Glomerular visceral epithelial cell (primary cell): Measurements from ENCODE around the gene SRPRB.

Source experiments
- DNase-seq: peaks from one replicate; pipeline ENCODE4 v3.0.0-alpha.2; 2016; ENCODE audit errors: extremely low spot score

Gene SRPRB

DNA sequence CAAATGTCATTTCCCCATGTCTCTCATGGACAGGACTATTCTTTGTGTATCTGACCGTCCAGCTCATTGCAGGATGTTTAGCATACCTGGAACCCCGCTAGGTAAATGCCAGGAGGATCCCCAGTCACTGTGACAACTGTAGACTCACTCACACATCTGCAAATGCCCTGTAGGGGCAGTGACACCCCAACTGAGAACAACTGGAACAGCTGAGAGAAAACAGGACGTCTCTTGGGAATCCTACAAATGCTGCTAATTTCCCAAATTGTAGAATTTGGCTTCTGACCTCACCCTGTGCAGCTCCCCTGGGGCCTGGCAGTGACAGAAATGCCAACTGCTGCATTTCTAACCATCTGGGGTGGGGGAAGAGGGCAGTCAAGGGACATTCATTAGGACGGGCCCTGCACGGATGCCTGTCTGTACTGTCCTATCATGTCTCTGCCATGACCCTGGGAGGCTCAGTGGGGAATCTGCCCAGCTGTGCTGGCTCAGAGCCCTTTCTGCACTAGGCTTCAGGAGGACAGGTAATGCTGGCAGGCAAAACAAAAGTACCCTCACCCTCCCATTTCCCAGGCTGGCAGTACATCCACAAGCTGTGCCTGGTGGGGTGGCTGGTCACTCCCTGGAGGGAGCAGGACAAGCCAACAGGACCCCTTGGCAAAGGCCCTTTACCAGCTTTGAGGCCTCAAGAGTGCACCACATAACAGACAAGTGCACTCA is 59.7 kb downstream of the SRPRB start:
- no peak for DNase-seq

DNA sequence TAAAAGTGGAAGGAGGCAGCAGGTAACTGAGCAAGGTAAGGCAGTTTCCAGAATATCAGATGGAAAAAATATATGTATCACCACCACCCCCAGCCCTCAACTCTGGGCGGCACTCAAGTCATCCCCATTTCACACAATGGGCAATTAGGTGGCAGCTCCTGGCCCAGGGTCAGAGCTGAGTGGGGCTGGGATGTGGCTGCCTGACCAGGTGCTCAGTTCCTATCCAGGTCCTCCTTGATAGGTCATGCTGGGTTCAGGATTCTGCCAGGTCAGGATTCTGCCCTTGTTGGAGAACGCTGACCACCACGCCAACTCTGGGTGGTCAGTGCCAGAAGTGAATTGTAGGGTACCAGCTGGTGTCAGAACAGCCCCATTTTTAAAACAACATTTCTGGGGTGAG is 60.5 kb downstream of the SRPRB start:
- no peak for DNase-seq

DNA sequence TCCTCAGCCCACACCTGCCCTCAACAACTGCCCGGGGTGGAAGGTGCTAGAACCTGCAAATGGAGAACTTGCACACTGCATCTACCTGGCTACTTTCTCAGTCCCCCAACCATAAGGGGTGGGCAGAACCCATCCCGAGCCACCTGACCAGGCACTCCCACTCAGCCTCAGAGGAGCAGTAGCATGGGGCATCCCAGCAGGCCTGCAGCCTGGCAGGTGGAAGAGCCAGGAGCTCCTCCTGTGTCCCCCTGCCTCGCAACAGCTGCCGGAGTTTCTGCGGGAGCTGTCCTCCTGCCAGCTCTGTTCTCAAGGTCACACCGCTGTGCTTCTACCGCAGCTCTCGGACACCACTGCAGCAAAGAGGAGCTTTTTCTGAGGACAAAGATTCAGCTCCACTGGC is 62.6 kb downstream of the SRPRB start:
- no peak for DNase-seq

DNA sequence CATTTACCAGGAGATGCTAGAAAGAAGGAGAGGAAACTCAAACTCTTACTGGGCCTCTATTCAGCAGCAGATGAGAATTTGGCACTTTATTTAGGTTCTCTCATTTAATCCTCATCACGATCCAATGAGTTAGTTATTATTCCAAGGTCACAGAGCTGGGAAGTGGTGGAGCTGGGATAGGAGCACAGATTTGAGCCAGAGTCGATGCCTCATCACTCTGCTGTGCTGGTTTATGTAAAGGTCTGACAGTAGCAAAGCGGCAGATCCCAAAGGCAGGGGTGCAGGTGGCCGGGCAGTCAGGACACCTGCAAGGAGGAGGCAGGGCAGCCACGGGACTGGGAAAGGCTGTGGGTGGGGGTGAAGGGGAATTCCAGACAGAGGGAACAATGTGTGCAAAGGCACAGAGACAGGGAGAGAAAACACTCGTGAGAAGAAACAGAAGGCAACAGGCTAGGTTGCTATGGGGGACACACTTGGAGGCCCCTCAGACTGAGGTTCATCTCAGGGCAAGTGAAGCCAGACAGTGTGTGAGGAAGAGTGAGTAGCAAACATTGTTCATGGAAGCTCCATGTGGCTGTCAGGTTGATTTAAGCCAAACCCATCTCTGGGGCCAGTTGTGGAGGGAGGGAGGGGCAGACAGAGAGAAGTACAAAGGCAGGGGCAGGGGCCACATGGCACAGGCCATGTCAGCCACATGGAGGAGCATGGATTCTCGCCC is 63.3 kb downstream of the SRPRB start:
- no peak for DNase-seq

DNA sequence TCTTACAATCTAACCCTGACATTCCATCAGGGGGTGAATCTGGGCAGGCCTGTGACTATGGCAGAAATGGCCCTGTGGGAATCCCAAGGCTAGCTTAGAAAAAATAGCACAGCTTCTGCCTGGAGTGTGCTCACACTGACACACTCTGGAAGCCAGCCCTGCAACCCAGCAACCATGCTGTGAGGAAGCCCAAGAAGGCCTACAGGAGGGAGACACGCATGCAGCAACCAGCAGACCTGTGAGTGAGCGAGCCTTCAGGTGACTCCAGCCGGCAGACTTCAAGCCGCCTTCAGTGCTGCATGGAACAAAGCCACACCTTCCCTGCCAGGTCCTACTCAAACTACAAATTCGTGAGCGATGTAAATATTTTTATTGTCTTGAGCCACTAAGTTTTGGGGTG is 64.0 kb downstream of the SRPRB start:
- DNase-seq = no peak

DNA sequence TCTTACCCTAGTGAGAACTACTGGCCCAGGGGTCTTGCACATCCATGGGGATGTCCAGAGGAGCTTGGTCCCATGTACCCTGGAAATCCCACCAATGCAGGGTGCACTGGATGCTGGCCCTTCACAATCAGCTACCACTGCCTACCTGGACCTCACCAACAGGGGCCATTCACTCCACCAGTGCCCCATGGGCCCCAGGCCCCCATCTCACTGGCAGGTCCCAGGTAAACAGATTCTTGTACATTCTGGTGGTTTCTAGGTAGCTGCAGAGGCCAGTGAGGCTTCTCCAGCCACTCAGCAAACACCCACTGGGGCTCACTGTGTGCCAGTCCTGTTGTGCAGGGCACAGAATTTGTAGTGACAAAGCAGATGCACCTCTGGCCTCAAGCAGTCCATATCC is 65.2 kb downstream of the SRPRB start:
- DNase-seq = no peak
